Osteoblast (primary cell): Measurements from ENCODE around the gene FHIT. TPM values are rescaled to one million over a fixed set of nuclear protein-coding genes. Genes with fewer than 3 reads are reported as not detected.

ENCODE experiments used
- DNase-seq: peaks from one replicate; pipeline ENCODE4 v3.0.0; 2011; ENCODE audit warnings: low spot score, mixed read lengths; ENCODE audit not compliant: insufficient read length; ENCODE audit errors: missing footprints
- H2AFZ ChIP-seq: 2 replicates; pipeline ENCODE4 v1.6.0; 2011; ENCODE audit warnings: mild to moderate bottlenecking, low read length
- H3K27ac ChIP-seq: 2 replicates; pipeline ENCODE4 v1.5.1; 2011; ENCODE audit warnings: mild to moderate bottlenecking, low read depth, low read length, moderate library complexity
- H3K27me3 ChIP-seq: 2 replicates; pipeline ENCODE4 v1.6.0; 2012; ENCODE audit warnings: mild to moderate bottlenecking, control low read depth, inconsistent platforms, low read length, moderate library complexity; ENCODE audit not compliant: insufficient read depth
- H3K36me3 ChIP-seq: 2 replicates; pipeline ENCODE4 v1.5.1; 2011; ENCODE audit warnings: mild to moderate bottlenecking, low read length, control low read depth, moderate library complexity; ENCODE audit not compliant: insufficient read depth
- H3K4me1 ChIP-seq: 2 replicates; pipeline ENCODE4 v1.5.1; 2011; ENCODE audit warnings: mild to moderate bottlenecking, low read length, control low read depth, moderate library complexity; ENCODE audit not compliant: insufficient read depth
- H3K4me2 ChIP-seq: 2 replicates; pipeline ENCODE4 v1.6.0; 2011; ENCODE audit warnings: mild to moderate bottlenecking, low read length; ENCODE audit not compliant: insufficient read depth
- H3K4me3 ChIP-seq: fragments of 200-600 bp; sonication (generic); 3 replicates; pipeline ENCODE4 v1.5.1; 2012; ENCODE audit warnings: mild to moderate bottlenecking, low read length, inconsistent platforms; ENCODE audit not compliant: insufficient read depth
- H3K79me2 ChIP-seq: 2 replicates; pipeline ENCODE4 v1.6.0; 2012; ENCODE audit warnings: mild to moderate bottlenecking, low read length, control low read depth, inconsistent platforms; ENCODE audit not compliant: insufficient read depth
- H3K9me3 ChIP-seq: 2 replicates; pipeline ENCODE4 v1.5.1; 2011; ENCODE audit warnings: low read depth, low read length, control low read depth
- H4K20me1 ChIP-seq: 2 replicates; pipeline ENCODE4 v1.6.0; 2012; ENCODE audit warnings: mild to moderate bottlenecking, low read length, control low read depth; ENCODE audit not compliant: insufficient read depth
- total RNA-seq: library from RNA; depleted of rRNA; stranded (reverse); fragments of >200 nt; gene quantifications from 2 replicates; pipeline ENCODE4 v1.2.3, GENCODE V29; 2012
- TF ChIP-seq, protein P1 (sequence below): IDR thresholded peaks from 2 replicates; pipeline ENCODE4 v1.5.1; 2011; ENCODE audit warnings: mild to moderate bottlenecking, low read depth, low read length, moderate library complexity; ENCODE audit errors: extremely low read depth

Gene FHIT
- total RNA-seq, 1 donor = 3.3 TPM

GRCh38 chr3:60887574-60887973 is 363.7 kb downstream of the FHIT start:
- Histone ChIP-seq H3K9me3 (no peaks in the 10 kb centered on the region), H3K4me3 (no peak overlapping the region), H3K27me3 (no peaks in the 10 kb centered on the region), H3K36me3 (no peaks in the 10 kb centered on the region), H2AFZ (no peak overlapping the region), H3K79me2 (no peaks in the 10 kb centered on the region), H3K27ac (no peak overlapping the region), H4K20me1 (no peaks in the 10 kb centered on the region), H3K4me1 (no peaks in the 10 kb centered on the region), H3K4me2 (no peak overlapping the region)
- no peak for DNase-seq
- TF ChIP-seq, protein P1, sequence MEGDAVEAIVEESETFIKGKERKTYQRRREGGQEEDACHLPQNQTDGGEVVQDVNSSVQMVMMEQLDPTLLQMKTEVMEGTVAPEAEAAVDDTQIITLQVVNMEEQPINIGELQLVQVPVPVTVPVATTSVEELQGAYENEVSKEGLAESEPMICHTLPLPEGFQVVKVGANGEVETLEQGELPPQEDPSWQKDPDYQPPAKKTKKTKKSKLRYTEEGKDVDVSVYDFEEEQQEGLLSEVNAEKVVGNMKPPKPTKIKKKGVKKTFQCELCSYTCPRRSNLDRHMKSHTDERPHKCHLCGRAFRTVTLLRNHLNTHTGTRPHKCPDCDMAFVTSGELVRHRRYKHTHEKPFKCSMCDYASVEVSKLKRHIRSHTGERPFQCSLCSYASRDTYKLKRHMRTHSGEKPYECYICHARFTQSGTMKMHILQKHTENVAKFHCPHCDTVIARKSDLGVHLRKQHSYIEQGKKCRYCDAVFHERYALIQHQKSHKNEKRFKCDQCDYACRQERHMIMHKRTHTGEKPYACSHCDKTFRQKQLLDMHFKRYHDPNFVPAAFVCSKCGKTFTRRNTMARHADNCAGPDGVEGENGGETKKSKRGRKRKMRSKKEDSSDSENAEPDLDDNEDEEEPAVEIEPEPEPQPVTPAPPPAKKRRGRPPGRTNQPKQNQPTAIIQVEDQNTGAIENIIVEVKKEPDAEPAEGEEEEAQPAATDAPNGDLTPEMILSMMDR = no peak

GRCh38 chr3:60886518-60886917 is 364.7 kb downstream of the FHIT start:
- Histone ChIP-seq H3K4me1 (no peaks in the 10 kb centered on the region), H3K4me3 (no peak overlapping the region), H3K36me3 (no peaks in the 10 kb centered on the region), H3K79me2 (no peaks in the 10 kb centered on the region), H3K4me2 (no peak overlapping the region), H4K20me1 (no peaks in the 10 kb centered on the region), H2AFZ (no peak overlapping the region), H3K27ac (no peak overlapping the region), H3K9me3 (no peaks in the 10 kb centered on the region), H3K27me3 (no peaks in the 10 kb centered on the region)
- DNase-seq = no peak
- TF ChIP-seq, protein P1 = no peak

- no peak overlapping the region for H3K4me3 ChIP-seq
- H3K4me2 ChIP-seq = no peak overlapping the region
- no peak for DNase-seq
- H4K20me1 ChIP-seq = no peaks in the 10 kb centered on the region
- H2AFZ ChIP-seq = no peak overlapping the region
- TF ChIP-seq, protein P1 = no peak
- no peaks in the 10 kb centered on the region for H3K79me2 ChIP-seq
- no peaks in the 10 kb centered on the region for H3K4me1 ChIP-seq
- H3K9me3 ChIP-seq = no peaks in the 10 kb centered on the region
- H3K27me3 ChIP-seq = no peaks in the 10 kb centered on the region
- H3K27ac ChIP-seq = no peak overlapping the region
- H3K36me3 ChIP-seq = no peaks in the 10 kb centered on the region
These were observed 367.2 kb downstream of the FHIT start for GRCh38 chr3:60884005-60884404.

GRCh38 chr3:60877188-60877587 is 374.1 kb downstream of the FHIT start:
- Histone ChIP-seq H2AFZ (no peak overlapping the region), H3K79me2 (no peaks in the 10 kb centered on the region), H3K36me3 (no peaks in the 10 kb centered on the region), H3K9me3 (no peaks in the 10 kb centered on the region), H3K4me1 (no peaks in the 10 kb centered on the region), H3K4me3 (no peak overlapping the region), H3K27ac (no peak overlapping the region), H3K27me3 (no peaks in the 10 kb centered on the region), H4K20me1 (no peaks in the 10 kb centered on the region), H3K4me2 (no peak overlapping the region)
- no peak for DNase-seq
- TF ChIP-seq, protein P1 = no peak
